ENCODE measurements around the gene STK32C. TPM values are rescaled to one million over a fixed set of nuclear protein-coding genes. Genes with fewer than 3 reads are reported as not detected.

Gene STK32C
- total and polyA plus RNA-seq, 3 donors from 2014 or later: 33.9 to 49.0 (median 34.2) TPM

GRCh38 chr10:132304756-132305509, 2.8 kb downstream of the STK32C start:
- peaks cover 5% of the 10 kb centered on the region for H3K4me1 ChIP-seq
- no peaks in the 10 kb centered on the region for H3K36me3 ChIP-seq (ENCODE audit: low read depth, missing control alignments)
- no peaks in the 10 kb centered on the region for H3K9me3 ChIP-seq
- no peak for TF ChIP-seq POLR2A (IDR thresholded peaks at IDR 0.05)
- no peak for TF ChIP-seq CTCF (IDR thresholded peaks at IDR 0.05)
- DNase-seq: no peak
- H3K4me3 ChIP-seq: no peak overlapping the region
- intact Hi-C loops (cut with DNase I; ENCODE audit: low total_unique reads): no loop called here
- 93 to 94% methylated on average over 21 of the region's 21 CpGs for WGBS, 2 donors
- H3K27me3 ChIP-seq: no peaks in the 10 kb centered on the region
- H3K27ac ChIP-seq: no peak overlapping the region

- no peaks in the 10 kb centered on the region for H3K27me3 ChIP-seq
- H3K27ac ChIP-seq: no peak overlapping the region
- H3K4me1 ChIP-seq: peaks cover under 1% of the 10 kb centered on the region
- intact Hi-C loops (cut with DNase I; ENCODE audit: low total_unique reads): no loop called here
- WGBS, 2 donors: 80 to 84% methylated on average over 21 of the region's 21 CpGs
- no peak overlapping the region for H3K4me3 ChIP-seq
- TF ChIP-seq POLR2A (IDR thresholded peaks at IDR 0.05) (no peak), CTCF (IDR thresholded peaks at IDR 0.05) (no peak)
- H3K36me3 ChIP-seq (ENCODE audit: low read depth, missing control alignments): no peaks in the 10 kb centered on the region
- DNase-seq: no peak
- no peaks in the 10 kb centered on the region for H3K9me3 ChIP-seq
These were observed 4.2 kb downstream of the STK32C start for GRCh38 chr10:132303361-132304115.

DNA sequence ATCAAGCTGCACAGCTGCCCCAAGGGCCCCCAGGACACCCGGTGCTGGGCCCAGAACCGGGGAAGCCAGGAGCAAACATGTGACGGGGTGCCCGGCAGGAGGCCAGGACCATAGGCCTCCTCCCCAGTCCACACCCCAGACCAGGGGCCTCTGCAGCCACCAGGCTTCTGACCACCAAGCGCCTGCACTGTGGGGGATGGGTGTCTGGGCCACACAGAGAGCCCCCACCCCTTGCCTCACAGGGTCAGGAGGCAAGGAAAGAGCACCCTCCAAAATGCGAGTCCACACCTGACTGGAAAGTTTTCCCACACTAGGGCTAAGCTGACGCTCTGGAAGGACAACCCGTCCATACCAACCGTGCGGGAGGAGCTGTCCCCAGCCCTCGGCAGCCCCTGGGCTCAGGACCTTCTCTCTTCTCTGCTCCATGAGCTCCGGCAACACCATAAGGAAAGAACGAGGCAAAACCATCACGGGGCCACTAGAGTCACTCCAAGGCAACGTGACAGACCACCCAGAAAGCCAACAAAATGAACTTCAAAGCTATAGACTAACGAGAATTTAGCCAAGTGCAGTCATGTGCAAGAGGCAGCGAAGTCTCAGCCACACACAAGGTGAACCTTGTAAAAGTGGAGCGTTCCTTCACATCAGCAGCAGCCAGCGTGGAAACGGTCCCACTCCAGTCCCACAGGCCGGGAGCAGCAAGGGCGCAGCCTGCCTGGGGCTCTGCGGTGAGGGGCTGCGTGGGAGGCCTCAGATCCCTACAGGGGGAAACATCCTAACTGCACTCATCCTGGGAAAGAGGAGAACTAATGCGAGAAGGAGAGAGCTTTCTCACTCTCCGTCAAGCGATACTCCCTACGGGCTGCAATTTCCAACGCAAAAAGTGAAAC, 5.1 kb downstream of the STK32C start:
- intact Hi-C loops (cut with DNase I; ENCODE audit: low total_unique reads): no loop called here
- H3K9me3 ChIP-seq: no peaks in the 10 kb centered on the region
- WGBS, 2 donors: 85 to 87% methylated on average over 28 to 29 of the region's 29 CpGs
- H3K4me1 ChIP-seq: no peaks in the 10 kb centered on the region
- DNase-seq: no peak
- no peak overlapping the region for H3K27ac ChIP-seq
- H3K4me3 ChIP-seq: no peak overlapping the region
- H3K36me3 ChIP-seq (ENCODE audit: low read depth, missing control alignments): no peaks in the 10 kb centered on the region
- TF ChIP-seq POLR2A (IDR thresholded peaks at IDR 0.05): no peak
- TF ChIP-seq CTCF (IDR thresholded peaks at IDR 0.05): no peak
- no peaks in the 10 kb centered on the region for H3K27me3 ChIP-seq

DNA sequence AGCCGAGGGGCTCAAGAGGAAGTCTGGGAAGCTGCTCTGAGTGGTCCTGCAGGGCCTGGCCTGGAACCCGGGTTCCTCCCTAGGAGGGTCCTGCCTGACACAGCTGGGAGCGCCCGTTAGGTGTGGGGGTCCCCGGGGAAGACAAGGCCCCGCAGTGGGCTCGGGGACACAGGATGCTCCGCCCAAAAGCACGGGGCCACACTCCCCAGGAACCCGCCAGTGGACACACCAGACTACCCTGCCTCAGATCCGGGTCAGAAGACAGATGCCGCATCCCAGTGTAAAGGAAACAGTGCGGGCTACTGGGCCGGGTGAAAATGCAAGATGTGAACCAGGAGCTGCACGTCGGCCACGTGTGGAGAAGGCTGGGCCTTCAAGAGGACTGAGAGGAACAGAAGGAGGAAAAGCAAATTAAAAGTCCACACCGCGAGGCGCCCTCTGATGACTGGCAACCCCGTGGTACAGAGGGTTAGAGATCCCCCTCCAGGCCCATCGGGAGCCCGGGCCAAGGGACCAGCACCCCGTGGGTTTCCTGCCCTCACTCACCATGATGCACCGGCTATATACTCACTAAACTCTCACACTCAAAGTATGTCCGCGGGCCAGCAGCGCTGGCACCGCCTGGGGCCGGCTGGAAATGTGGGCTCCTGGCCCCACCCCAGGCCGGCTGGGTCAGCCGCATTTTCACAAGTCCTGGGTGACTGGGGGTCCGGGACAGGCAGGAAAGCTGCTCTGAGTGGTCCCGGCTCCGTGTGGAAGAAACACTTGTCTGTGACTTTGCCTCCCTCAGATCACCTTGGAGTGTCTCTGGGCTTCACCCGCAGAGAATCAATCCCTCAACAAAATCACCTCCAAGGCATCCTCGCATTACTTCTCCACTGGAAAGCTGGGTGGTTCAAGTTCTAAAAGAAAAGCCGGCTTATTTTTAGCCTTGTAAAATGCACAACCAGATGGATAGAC, 6.1 kb downstream of the STK32C start:
- no peak for DNase-seq
- Histone ChIP-seq H3K27ac (no peak overlapping the region), H3K4me3 (no peak overlapping the region), H3K27me3 (no peaks in the 10 kb centered on the region), H3K4me1 (no peaks in the 10 kb centered on the region), H3K9me3 (no peaks in the 10 kb centered on the region), H3K36me3 (ENCODE audit: low read depth, missing control alignments) (no peaks in the 10 kb centered on the region)
- WGBS, 2 donors: 87 to 91% methylated on average over 20 to 38 of the region's 38 CpGs
- intact Hi-C loops (cut with DNase I; ENCODE audit: low total_unique reads): no loop called here
- TF ChIP-seq CTCF (IDR thresholded peaks at IDR 0.05): no peak
- no peak for TF ChIP-seq POLR2A (IDR thresholded peaks at IDR 0.05)

Data from testis (tissue), 3 donors.